ENCODE data around the gene INSYN1. TPM values are rescaled to one million over a fixed set of nuclear protein-coding genes. Genes with fewer than 3 reads are reported as not detected.

The INSYN1 gene
- total and polyA plus RNA-seq, 2 experiments from 2014 or later = 0.11 to 10.4 TPM

GRCh38 chr15:73718694-73719093 lies 34.5 kb downstream of the INSYN1 start:
- H3K9me2 ChIP-seq (ENCODE audit: insufficient read depth) = no peaks in the 10 kb centered on the region
- no peaks in the 10 kb centered on the region for H4K20me1 ChIP-seq (ENCODE audit: insufficient read depth)
- no peaks in the 10 kb centered on the region for H3K79me2 ChIP-seq (ENCODE audit: insufficient read depth)
- no peak overlapping the region for H3K9ac ChIP-seq
- H3F3A ChIP-seq (ENCODE audit: insufficient read depth) = peaks cover 15% of the 10 kb centered on the region; the same call in 1 of the 2 replicates
- WGBS, 2 experiments (ENCODE audit: low coverage in 1 of 2, low lambda C conversion rate in 2 of 2, missing lambda C conversion rate in 2 of 2) = 70 to 77% methylated on average over 4 of the region's 4 CpGs
- TF ChIP-seq EZH2phosphoT487 (IDR thresholded peaks at IDR 0.05; ENCODE audit: insufficient read depth, low read depth) (no peak), EZH2 (IDR thresholded peaks at IDR 0.05; ENCODE audit: insufficient read depth, poor library complexity, severe bottlenecking) (no peak)
- no peak overlapping the region for H3K4me2 ChIP-seq (ENCODE audit: unreplicated experiment)
- H2AFZ ChIP-seq = no peak overlapping the region
- in situ Hi-C loops (cut with MboI) = no loop called here
- H3K27ac ChIP-seq = no peak overlapping the region
- H3K4me1 ChIP-seq (ENCODE audit: insufficient read depth) = no peaks in the 10 kb centered on the region
- no peaks in the 10 kb centered on the region for H3K9me3 ChIP-seq (ENCODE audit: low read depth)
- no peak for DNase-seq
- H3K4me3 ChIP-seq = no peak overlapping the region
- 0 out of 2 replicates have a peak, but pooled peaks cover 2% of the 10 kb centered on the region for H3K27me3 ChIP-seq (replicated peaks; ENCODE audit: insufficient read depth)
- H3K36me3 ChIP-seq (ENCODE audit: low read depth) = no peaks in the 10 kb centered on the region

GRCh38 chr15:73717802-73718201 lies 35.3 kb downstream of the INSYN1 start:
- 39 to 46% methylated on average over 11 of the region's 11 CpGs for WGBS, 2 experiments (ENCODE audit: low coverage in 1 of 2, low lambda C conversion rate in 2 of 2, missing lambda C conversion rate in 2 of 2)
- Histone ChIP-seq H3K4me3 (no peak overlapping the region), H3F3A (ENCODE audit: insufficient read depth) (peaks cover 15% of the 10 kb centered on the region; the same call in 1 of the 2 replicates), H4K20me1 (ENCODE audit: insufficient read depth) (no peaks in the 10 kb centered on the region), H3K36me3 (ENCODE audit: low read depth) (no peaks in the 10 kb centered on the region), H3K79me2 (ENCODE audit: insufficient read depth) (no peaks in the 10 kb centered on the region), H2AFZ (no peak overlapping the region), H3K9ac (no peak overlapping the region), H3K4me2 (ENCODE audit: unreplicated experiment) (no peak overlapping the region), H3K9me3 (ENCODE audit: low read depth) (no peaks in the 10 kb centered on the region), H3K27me3 (replicated peaks; ENCODE audit: insufficient read depth) (no peaks in the 10 kb centered on the region), H3K4me1 (ENCODE audit: insufficient read depth) (no peaks in the 10 kb centered on the region), H3K9me2 (ENCODE audit: insufficient read depth) (no peaks in the 10 kb centered on the region), H3K27ac (no peak overlapping the region)
- TF ChIP-seq EZH2 (IDR thresholded peaks at IDR 0.05; ENCODE audit: insufficient read depth, poor library complexity, severe bottlenecking) (no peak), EZH2phosphoT487 (IDR thresholded peaks at IDR 0.05; ENCODE audit: insufficient read depth, low read depth) (no peak)
- in situ Hi-C loops (cut with MboI) = no loop called here
- DNase-seq = no peak

- Histone ChIP-seq H3K4me2 (ENCODE audit: unreplicated experiment) (no peak overlapping the region), H3K9me3 (ENCODE audit: low read depth) (no peaks in the 10 kb centered on the region), H3K79me2 (ENCODE audit: insufficient read depth) (no peaks in the 10 kb centered on the region), H3K9ac (no peak overlapping the region), H4K20me1 (ENCODE audit: insufficient read depth) (no peaks in the 10 kb centered on the region), H3K36me3 (ENCODE audit: low read depth) (no peaks in the 10 kb centered on the region), H3K9me2 (ENCODE audit: insufficient read depth) (no peaks in the 10 kb centered on the region), H2AFZ (no peak overlapping the region), H3K4me3 (no peak overlapping the region), H3K4me1 (ENCODE audit: insufficient read depth) (no peaks in the 10 kb centered on the region), H3F3A (ENCODE audit: insufficient read depth) (peaks cover 15% of the 10 kb centered on the region; the same call in 1 of the 2 replicates), H3K27me3 (replicated peaks; ENCODE audit: insufficient read depth) (no peaks in the 10 kb centered on the region), H3K27ac (no peak overlapping the region)
- no peak for DNase-seq
- in situ Hi-C loops (cut with MboI) = no loop called here
- TF ChIP-seq EZH2phosphoT487 (IDR thresholded peaks at IDR 0.05; ENCODE audit: insufficient read depth, low read depth) (no peak), EZH2 (IDR thresholded peaks at IDR 0.05; ENCODE audit: insufficient read depth, poor library complexity, severe bottlenecking) (no peak)
- 48 to 51% methylated on average over 3 of the region's 3 CpGs for WGBS, 2 experiments (ENCODE audit: low coverage in 1 of 2, low lambda C conversion rate in 2 of 2, missing lambda C conversion rate in 2 of 2)
These were observed 35.9 kb downstream of the INSYN1 start for GRCh38 chr15:73717206-73717605.

- H4K20me1 ChIP-seq (ENCODE audit: insufficient read depth) = no peaks in the 10 kb centered on the region
- no peaks in the 10 kb centered on the region for H3K9me2 ChIP-seq (ENCODE audit: insufficient read depth)
- H3K27me3 ChIP-seq (replicated peaks; ENCODE audit: insufficient read depth) = no peaks in the 10 kb centered on the region
- no peaks in the 10 kb centered on the region for H3K79me2 ChIP-seq (ENCODE audit: insufficient read depth)
- H3K9ac ChIP-seq = no peak overlapping the region
- no peak overlapping the region for H3K27ac ChIP-seq
- no peak for TF ChIP-seq EZH2 (IDR thresholded peaks at IDR 0.05; ENCODE audit: insufficient read depth, poor library complexity, severe bottlenecking)
- no peak for TF ChIP-seq EZH2phosphoT487 (IDR thresholded peaks at IDR 0.05; ENCODE audit: insufficient read depth, low read depth)
- H3K4me2 ChIP-seq (ENCODE audit: unreplicated experiment) = no peak overlapping the region
- DNase-seq = no peak
- no peaks in the 10 kb centered on the region for H3K4me1 ChIP-seq (ENCODE audit: insufficient read depth)
- H3K36me3 ChIP-seq (ENCODE audit: low read depth) = no peaks in the 10 kb centered on the region
- H2AFZ ChIP-seq = no peak overlapping the region
- H3K9me3 ChIP-seq (ENCODE audit: low read depth) = no peaks in the 10 kb centered on the region
- WGBS, 2 experiments (ENCODE audit: low coverage in 1 of 2, low lambda C conversion rate in 2 of 2, missing lambda C conversion rate in 2 of 2) = 81 to 82% methylated on average over 6 of the region's 6 CpGs
- H3F3A ChIP-seq (ENCODE audit: insufficient read depth) = peaks cover 15% of the 10 kb centered on the region; the same call in 1 of the 2 replicates
- in situ Hi-C loops (cut with MboI) = no loop called here
- no peak overlapping the region for H3K4me3 ChIP-seq
These were observed 36.7 kb downstream of the INSYN1 start for GRCh38 chr15:73716417-73716816.

GRCh38 chr15:73715417-73715816 lies 37.7 kb downstream of the INSYN1 start:
- Histone ChIP-seq H2AFZ (no peak overlapping the region), H3F3A (ENCODE audit: insufficient read depth) (peaks cover 15% of the 10 kb centered on the region; the same call in 1 of the 2 replicates), H3K36me3 (ENCODE audit: low read depth) (no peaks in the 10 kb centered on the region), H3K79me2 (ENCODE audit: insufficient read depth) (no peaks in the 10 kb centered on the region), H3K9ac (no peak overlapping the region), H3K4me2 (ENCODE audit: unreplicated experiment) (no peak overlapping the region), H3K27me3 (replicated peaks; ENCODE audit: insufficient read depth) (no peaks in the 10 kb centered on the region), H4K20me1 (ENCODE audit: insufficient read depth) (no peaks in the 10 kb centered on the region), H3K27ac (no peak overlapping the region), H3K9me2 (ENCODE audit: insufficient read depth) (no peaks in the 10 kb centered on the region), H3K4me3 (no peak overlapping the region), H3K4me1 (ENCODE audit: insufficient read depth) (no peaks in the 10 kb centered on the region), H3K9me3 (ENCODE audit: low read depth) (no peaks in the 10 kb centered on the region)
- in situ Hi-C loops (cut with MboI) = no loop called here
- 57 to 67% methylated on average over 3 of the region's 3 CpGs for WGBS, 2 experiments (ENCODE audit: low coverage in 1 of 2, low lambda C conversion rate in 2 of 2, missing lambda C conversion rate in 2 of 2)
- no peak for TF ChIP-seq EZH2 (IDR thresholded peaks at IDR 0.05; ENCODE audit: insufficient read depth, poor library complexity, severe bottlenecking)
- no peak for TF ChIP-seq EZH2phosphoT487 (IDR thresholded peaks at IDR 0.05; ENCODE audit: insufficient read depth, low read depth)
- no peak for DNase-seq
